H9 (cell line): ENCODE measurements around the gene PTPRK. TPM values are rescaled to one million over a fixed set of nuclear protein-coding genes. Genes with fewer than 3 reads are reported as not detected.

Experiments used
- DNase-seq: peaks from one replicate; pipeline ENCODE4 v3.0.0-alpha.2; 2017
- H2AFZ ChIP-seq: one replicate; pipeline ENCODE4 v1.6.1; 2013; ENCODE audit warnings: mild to moderate bottlenecking, low read length, control low read depth, moderate library complexity
- H2AK5ac ChIP-seq: 2 replicates; pipeline ENCODE4 v1.6.1; 2013; ENCODE audit warnings: low read length, control low read depth, mixed read lengths; ENCODE audit not compliant: insufficient read length
- H2BK120ac ChIP-seq: one replicate; pipeline ENCODE4 v1.6.1; 2013; ENCODE audit warnings: low read depth, mild to moderate bottlenecking, low read length, control low read depth, inconsistent platforms; ENCODE audit not compliant: poor library complexity, severe bottlenecking
- H2BK12ac ChIP-seq: 2 replicates; pipeline ENCODE4 v1.6.1; 2013; ENCODE audit warnings: low read length, control low read depth, mixed read lengths, low read depth; ENCODE audit not compliant: insufficient read length
- H2BK15ac ChIP-seq: 2 replicates; pipeline ENCODE4 v1.6.1; 2013; ENCODE audit warnings: low read depth, low read length, control low read depth
- H2BK20ac ChIP-seq: one replicate; pipeline ENCODE4 v1.6.1; 2013; ENCODE audit warnings: low read depth, mild to moderate bottlenecking, low read length, control low read depth, inconsistent platforms; ENCODE audit not compliant: poor library complexity, severe bottlenecking
- H2BK5ac ChIP-seq: 2 replicates; pipeline ENCODE4 v1.6.1; 2013; ENCODE audit warnings: low read length, control low read depth, mixed read lengths; ENCODE audit not compliant: insufficient read length
- H3K14ac ChIP-seq: 2 replicates; pipeline ENCODE4 v1.6.1; 2013; ENCODE audit warnings: low read length, control low read depth; ENCODE audit not compliant: insufficient read depth
- H3K18ac ChIP-seq: 2 replicates; pipeline ENCODE4 v1.6.1; 2013; ENCODE audit warnings: low read depth, mild to moderate bottlenecking, mixed read lengths, low read length, control low read depth; ENCODE audit not compliant: insufficient read length
- H3K23ac ChIP-seq: 2 replicates; pipeline ENCODE4 v1.6.1; 2013; ENCODE audit warnings: low read length, control low read depth, mixed read lengths, low read depth; ENCODE audit not compliant: insufficient read length
- H3K23me2 ChIP-seq: 2 replicates; pipeline ENCODE4 v1.6.1; 2013; ENCODE audit warnings: low read depth, mild to moderate bottlenecking, mixed read lengths, low read length, control low read depth; ENCODE audit not compliant: insufficient read length, poor library complexity, severe bottlenecking
- H3K27ac ChIP-seq: 2 replicates; pipeline ENCODE4 v1.5.1; 2013; ENCODE audit warnings: low read length, control low read depth, mixed read lengths, low read depth; ENCODE audit not compliant: insufficient read length
- H3K27me3 ChIP-seq: 2 replicates; pipeline ENCODE4 v1.6.1; 2013; ENCODE audit warnings: low read length, control low read depth, inconsistent platforms; ENCODE audit not compliant: insufficient read depth
- H3K4ac ChIP-seq: 2 replicates; pipeline ENCODE4 v1.6.1; 2013; ENCODE audit warnings: low read depth, mild to moderate bottlenecking, control low read depth, inconsistent platforms, low read length, moderate library complexity
- H3K4me1 ChIP-seq: 2 replicates; pipeline ENCODE4 v1.6.1; 2013; ENCODE audit warnings: low read length, control low read depth, inconsistent platforms; ENCODE audit not compliant: insufficient read depth
- H3K4me2 ChIP-seq: 2 replicates; pipeline ENCODE4 v1.6.1; 2013; ENCODE audit warnings: low read length, control low read depth, mixed read lengths; ENCODE audit not compliant: insufficient read length, insufficient read depth
- H3K56ac ChIP-seq: 2 replicates; pipeline ENCODE4 v1.6.1; 2013; ENCODE audit warnings: low read depth, mild to moderate bottlenecking, mixed read lengths, low read length, control low read depth; ENCODE audit not compliant: insufficient read length
- H3K79me1 ChIP-seq: 2 replicates; pipeline ENCODE4 v1.6.1; 2013; ENCODE audit warnings: low read depth, mild to moderate bottlenecking, moderate library complexity, low read length, control low read depth, inconsistent platforms; ENCODE audit not compliant: insufficient read depth, poor library complexity, severe bottlenecking
- H3K79me2 ChIP-seq: 2 replicates; pipeline ENCODE4 v1.6.1; 2013; ENCODE audit warnings: low read length, control low read depth, inconsistent platforms; ENCODE audit not compliant: insufficient read depth
- H3K9ac ChIP-seq: 2 replicates; pipeline ENCODE4 v1.6.1; 2013; ENCODE audit warnings: low read length, control low read depth, mixed read lengths; ENCODE audit not compliant: insufficient read length; ENCODE audit errors: extremely low read depth
- H3K9me3 ChIP-seq: one replicate; pipeline ENCODE4 v1.6.1; 2013; ENCODE audit warnings: low read depth, low read length, inconsistent platforms; ENCODE audit not compliant: control insufficient read depth
- H3T11ph ChIP-seq: one replicate; pipeline ENCODE4 v1.6.1; 2013; ENCODE audit warnings: mild to moderate bottlenecking, low read length, control low read depth, inconsistent platforms
- H4K20me1 ChIP-seq: one replicate; pipeline ENCODE4 v1.6.1; 2013; ENCODE audit not compliant: control insufficient read depth, insufficient read length, insufficient read depth
- H4K5ac ChIP-seq: 2 replicates; pipeline ENCODE4 v1.6.1; 2013; ENCODE audit warnings: low read depth, mild to moderate bottlenecking, mixed read lengths, low read length, control low read depth; ENCODE audit not compliant: insufficient read length
- H4K8ac ChIP-seq: replicated peaks from 2 replicates; pipeline ENCODE4 v1.6.1; 2013; ENCODE audit warnings: low read length, control low read depth, mixed read lengths, low read depth; ENCODE audit not compliant: insufficient read length
- H4K91ac ChIP-seq: 2 replicates; pipeline ENCODE4 v1.6.1; 2013; ENCODE audit warnings: low read depth, mild to moderate bottlenecking, moderate library complexity, mixed read lengths, low read length, control low read depth; ENCODE audit not compliant: insufficient read length
- H3K27ac Mint-ChIP-seq, 3 experiments: 2 replicates in 2 of 3; 3 replicates in 1 of 3; pipeline ENCODE4 v1.8.0; 2020 to 2021; ENCODE audit warnings: mixed read lengths in 3 of 3, mild to moderate bottlenecking in 1 of 3, moderate library complexity in 1 of 3
- H3K27me3 Mint-ChIP-seq: 2 replicates; pipeline ENCODE4 v1.8.0; 2021; ENCODE audit warnings: low read depth, mild to moderate bottlenecking, moderate library complexity, mixed read lengths
- H3K36me3 Mint-ChIP-seq, 3 experiments: 2 replicates in 2 of 3; 3 replicates in 1 of 3; pipeline ENCODE4 v1.8.0; 2020 to 2021; ENCODE audit warnings: low read depth in 3 of 3, mixed read lengths in 3 of 3; ENCODE audit not compliant: insufficient read depth in 1 of 3
- H3K4me1 Mint-ChIP-seq, 2 experiments: 2 replicates each; pipeline ENCODE4 v1.8.0; 2020; ENCODE audit warnings: mixed read lengths in 2 of 2
- H3K4me3 Mint-ChIP-seq, 2 experiments: 2 replicates in 1 of 2; 3 replicates in 1 of 2; pipeline ENCODE4 v1.8.0; 2020 to 2021; ENCODE audit warnings: mild to moderate bottlenecking in 2 of 2, mixed read lengths in 2 of 2, moderate library complexity in 1 of 2
- H3K9me3 Mint-ChIP-seq, 2 experiments: 2 replicates in 1 of 2; 3 replicates in 1 of 2; pipeline ENCODE4 v1.8.0; 2020; ENCODE audit warnings: mild to moderate bottlenecking in 2 of 2, mixed read lengths in 2 of 2, moderate library complexity in 1 of 2
- WGBS: extraction: QIAGEN DNeasy Blood & Tissue Kit; methylation state at CpG from one replicate; pipeline ENCODE4 v1.1.7; 2013; ENCODE audit warnings: missing lambda C conversion rate, low lambda C conversion rate, mixed read lengths; ENCODE audit not compliant: insufficient read length; ENCODE audit errors: extremely low coverage; 5-methylcytosine and 5-hydroxymethylcytosine counted together
- total RNA-seq: library from RNA; stranded (reverse); gene quantifications from 2 replicates; pipeline ENCODE4 v1.2.1, GENCODE V29; 2021
- TF ChIP-seq, protein P1 (sequence below): fragments of 200-600 bp; sonication (generic); conservative IDR thresholded peaks from 3 replicates; pipeline ENCODE4 v1.8.0; 2021; ENCODE audit warnings: antibody characterized with exemption, mild to moderate bottlenecking

PTPRK gene
- total RNA-seq, 1 experiment from 2014 or later: 47.9 TPM

DNA sequence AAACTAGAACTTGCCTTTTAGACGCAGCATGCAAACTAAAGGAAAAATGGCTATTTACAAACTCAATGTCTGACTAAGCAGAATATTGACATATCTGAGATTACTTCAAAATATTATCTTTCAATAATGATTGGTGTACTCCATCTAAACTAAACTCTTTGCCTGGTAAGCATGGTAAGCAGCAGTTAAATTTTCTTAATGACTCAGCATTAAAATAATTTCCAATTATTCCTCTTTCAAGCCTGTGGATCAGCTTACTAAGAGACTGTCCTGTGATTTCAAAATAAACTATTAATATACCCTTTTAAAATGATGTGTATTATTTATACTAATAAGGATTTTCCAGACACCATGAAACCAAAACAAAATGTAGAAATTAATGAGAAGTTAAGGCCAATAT, 392.7 kb downstream of the PTPRK start:
- H3K79me1 ChIP-seq: no peaks in the 10 kb centered on the region
- Mint-ChIP-seq H3K27me3 (no peaks in the 10 kb centered on the region), H3K4me3 (no peak overlapping the region), H3K4me1 (no peaks in the 10 kb centered on the region), H3K36me3 (no peaks in the 10 kb centered on the region), H3K27ac (no peak overlapping the region), H3K9me3 (no peaks in the 10 kb centered on the region)
- TF ChIP-seq, protein P1, sequence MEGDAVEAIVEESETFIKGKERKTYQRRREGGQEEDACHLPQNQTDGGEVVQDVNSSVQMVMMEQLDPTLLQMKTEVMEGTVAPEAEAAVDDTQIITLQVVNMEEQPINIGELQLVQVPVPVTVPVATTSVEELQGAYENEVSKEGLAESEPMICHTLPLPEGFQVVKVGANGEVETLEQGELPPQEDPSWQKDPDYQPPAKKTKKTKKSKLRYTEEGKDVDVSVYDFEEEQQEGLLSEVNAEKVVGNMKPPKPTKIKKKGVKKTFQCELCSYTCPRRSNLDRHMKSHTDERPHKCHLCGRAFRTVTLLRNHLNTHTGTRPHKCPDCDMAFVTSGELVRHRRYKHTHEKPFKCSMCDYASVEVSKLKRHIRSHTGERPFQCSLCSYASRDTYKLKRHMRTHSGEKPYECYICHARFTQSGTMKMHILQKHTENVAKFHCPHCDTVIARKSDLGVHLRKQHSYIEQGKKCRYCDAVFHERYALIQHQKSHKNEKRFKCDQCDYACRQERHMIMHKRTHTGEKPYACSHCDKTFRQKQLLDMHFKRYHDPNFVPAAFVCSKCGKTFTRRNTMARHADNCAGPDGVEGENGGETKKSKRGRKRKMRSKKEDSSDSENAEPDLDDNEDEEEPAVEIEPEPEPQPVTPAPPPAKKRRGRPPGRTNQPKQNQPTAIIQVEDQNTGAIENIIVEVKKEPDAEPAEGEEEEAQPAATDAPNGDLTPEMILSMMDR: no peak
- H4K5ac ChIP-seq: no peak overlapping the region
- H3K14ac ChIP-seq: no peak overlapping the region
- no peaks in the 10 kb centered on the region for H4K20me1 ChIP-seq
- H2AK5ac ChIP-seq: no peak overlapping the region
- no peak overlapping the region for H2BK5ac ChIP-seq
- no peaks in the 10 kb centered on the region for H3K9me3 ChIP-seq
- H2AFZ ChIP-seq: no peak overlapping the region
- H3K9ac ChIP-seq: no peak overlapping the region
- H3T11ph ChIP-seq: no peak overlapping the region
- H4K8ac ChIP-seq: no peak overlapping the region
- H3K23ac ChIP-seq: no peak overlapping the region
- H3K4ac ChIP-seq: no peak overlapping the region
- H3K23me2 ChIP-seq: no peaks in the 10 kb centered on the region
- no CpG with 5 or more reads among the region's 1 CpG for WGBS
- no peak for DNase-seq
- no peaks in the 10 kb centered on the region for H3K79me2 ChIP-seq
- H3K56ac ChIP-seq: no peak overlapping the region
- H3K4me2 ChIP-seq: no peak overlapping the region
- H2BK15ac ChIP-seq: no peak overlapping the region
- no peak overlapping the region for H2BK20ac ChIP-seq
- H3K27ac ChIP-seq: no peak overlapping the region
- no peaks in the 10 kb centered on the region for H3K27me3 ChIP-seq
- no peak overlapping the region for H2BK120ac ChIP-seq
- H4K91ac ChIP-seq: no peak overlapping the region
- no peak overlapping the region for H3K18ac ChIP-seq
- H2BK12ac ChIP-seq: no peak overlapping the region
- H3K4me1 ChIP-seq: no peaks in the 10 kb centered on the region
